PFSK-1 (cell line): ENCODE data around the gene CTPS1.

ENCODE experiments used
- FOXP2 ChIP-seq: optimal IDR thresholded peaks from 2 replicates; pipeline ENCODE3; 2011; ENCODE audit warnings: borderline replicate concordance, control low read depth, inconsistent platforms; ENCODE audit not compliant: insufficient read depth; ENCODE audit errors: extremely low read length, extremely low read depth
- POLR2AphosphoS5 ChIP-seq: IDR thresholded peaks from 2 replicates; pipeline ENCODE4 v1.6.1; 2012; ENCODE audit warnings: low read depth, mild to moderate bottlenecking, control low read depth, low read length, moderate library complexity
- SIN3A ChIP-seq: IDR thresholded peaks from 2 replicates; pipeline ENCODE4 v1.6.1; 2012; ENCODE audit warnings: mild to moderate bottlenecking, low read length, moderate library complexity, borderline replicate concordance; ENCODE audit not compliant: insufficient read depth
- TAF1 ChIP-seq: IDR thresholded peaks from 2 replicates; pipeline ENCODE4 v1.6.1; 2012; ENCODE audit warnings: low read length, control low read depth, borderline replicate concordance; ENCODE audit not compliant: insufficient read depth
- TF ChIP-seq, protein P1 (sequence below), 2 experiments: IDR thresholded peaks; 2 replicates each; pipeline versions ENCODE4 v1.6.1 to v1.8.0; 2011 to 2012; ENCODE audit warnings: low read depth in 2 of 2, low read length in 2 of 2, control low read depth in 1 of 2, inconsistent platforms in 1 of 2, mild to moderate bottlenecking in 1 of 2, moderate library complexity in 1 of 2; ENCODE audit not compliant: insufficient read depth in 1 of 2

DNA sequence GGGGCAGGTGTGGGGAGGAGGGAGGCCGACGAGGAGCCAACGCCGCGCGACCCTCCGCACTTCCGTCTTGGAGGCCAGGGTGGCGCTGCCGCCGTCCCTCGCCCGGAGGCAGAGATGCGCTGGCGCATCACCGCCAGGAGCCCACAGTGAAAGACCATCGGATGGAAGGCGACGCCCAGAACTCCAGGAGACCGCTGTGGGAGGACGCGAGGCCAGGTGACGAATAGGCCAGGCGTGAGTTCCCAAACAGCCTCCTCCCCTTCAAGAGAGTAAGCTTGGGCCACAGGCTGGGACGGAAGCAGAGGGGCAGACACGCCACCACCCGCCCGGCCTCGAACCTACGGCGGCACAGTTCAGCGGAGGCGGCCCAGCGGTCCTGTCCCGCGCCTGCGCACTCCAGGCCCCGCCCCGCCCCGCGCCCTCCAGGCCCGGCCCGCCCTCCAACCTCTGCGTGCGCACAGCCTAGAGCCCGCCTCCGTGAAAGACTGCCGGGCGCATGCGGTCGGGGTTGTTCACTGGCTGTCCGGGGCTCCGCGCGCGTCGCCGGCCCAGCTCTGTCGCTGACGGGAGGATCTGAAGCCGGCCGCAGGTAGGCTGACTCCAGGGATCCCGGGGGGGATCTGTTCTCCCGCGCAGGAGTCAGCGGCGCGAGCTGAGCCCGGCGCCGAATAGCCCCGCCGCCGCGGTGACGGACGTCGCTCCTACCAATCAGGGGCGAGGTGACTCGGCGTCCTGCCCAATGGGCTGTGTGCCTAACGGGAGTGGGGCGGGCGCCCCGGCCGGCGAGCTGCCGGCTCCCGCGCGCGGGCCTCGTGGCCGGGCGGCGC lies at the start of gene CTPS1:
- TF ChIP-seq POLR2AphosphoS5 (peak; percentile 94), TAF1 (peak; percentile 93; the same call in 1 of the 2 replicates), SIN3A (no peak; the same call in 1 of the 2 replicates), FOXP2 (peak; percentile 15)
- TF ChIP-seq, protein P1, sequence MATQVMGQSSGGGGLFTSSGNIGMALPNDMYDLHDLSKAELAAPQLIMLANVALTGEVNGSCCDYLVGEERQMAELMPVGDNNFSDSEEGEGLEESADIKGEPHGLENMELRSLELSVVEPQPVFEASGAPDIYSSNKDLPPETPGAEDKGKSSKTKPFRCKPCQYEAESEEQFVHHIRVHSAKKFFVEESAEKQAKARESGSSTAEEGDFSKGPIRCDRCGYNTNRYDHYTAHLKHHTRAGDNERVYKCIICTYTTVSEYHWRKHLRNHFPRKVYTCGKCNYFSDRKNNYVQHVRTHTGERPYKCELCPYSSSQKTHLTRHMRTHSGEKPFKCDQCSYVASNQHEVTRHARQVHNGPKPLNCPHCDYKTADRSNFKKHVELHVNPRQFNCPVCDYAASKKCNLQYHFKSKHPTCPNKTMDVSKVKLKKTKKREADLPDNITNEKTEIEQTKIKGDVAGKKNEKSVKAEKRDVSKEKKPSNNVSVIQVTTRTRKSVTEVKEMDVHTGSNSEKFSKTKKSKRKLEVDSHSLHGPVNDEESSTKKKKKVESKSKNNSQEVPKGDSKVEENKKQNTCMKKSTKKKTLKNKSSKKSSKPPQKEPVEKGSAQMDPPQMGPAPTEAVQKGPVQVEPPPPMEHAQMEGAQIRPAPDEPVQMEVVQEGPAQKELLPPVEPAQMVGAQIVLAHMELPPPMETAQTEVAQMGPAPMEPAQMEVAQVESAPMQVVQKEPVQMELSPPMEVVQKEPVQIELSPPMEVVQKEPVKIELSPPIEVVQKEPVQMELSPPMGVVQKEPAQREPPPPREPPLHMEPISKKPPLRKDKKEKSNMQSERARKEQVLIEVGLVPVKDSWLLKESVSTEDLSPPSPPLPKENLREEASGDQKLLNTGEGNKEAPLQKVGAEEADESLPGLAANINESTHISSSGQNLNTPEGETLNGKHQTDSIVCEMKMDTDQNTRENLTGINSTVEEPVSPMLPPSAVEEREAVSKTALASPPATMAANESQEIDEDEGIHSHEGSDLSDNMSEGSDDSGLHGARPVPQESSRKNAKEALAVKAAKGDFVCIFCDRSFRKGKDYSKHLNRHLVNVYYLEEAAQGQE (IDR thresholded peaks at IDR 0.05; ENCODE audit: insufficient read depth in 1 of 2, low read depth in 2 of 2, low read length in 2 of 2) = 0 out of 4 replicates have a peak, but pooled peaks have one; percentile 10 to 19
